GM12872 (cell line): ENCODE results near the gene RILPL1.

Source experiments
- CTCF ChIP-seq: IDR thresholded peaks from 3 replicates; pipeline ENCODE4 v1.5.1; 2011; ENCODE audit warnings: low read depth, mild to moderate bottlenecking, low read length, moderate library complexity; ENCODE audit not compliant: insufficient read depth

Gene RILPL1

GRCh38 chr12:123485756-123486155, 47.8 kb downstream of the RILPL1 start:
- no peak for TF ChIP-seq CTCF

- no peak for TF ChIP-seq CTCF
Observed at GRCh38 chr12:123483602-123484248, 49.8 kb downstream of the RILPL1 start.

- no peak for TF ChIP-seq CTCF
Observed at GRCh38 chr12:123482876-123483275, 50.6 kb downstream of the RILPL1 start.

GRCh38 chr12:123479442-123480180, 53.9 kb downstream of the RILPL1 start:
- no peak for TF ChIP-seq CTCF

GRCh38 chr12:123478762-123479161, 54.8 kb downstream of the RILPL1 start:
- no peak for TF ChIP-seq CTCF

- no peak for TF ChIP-seq CTCF
Observed at GRCh38 chr12:123478069-123478468, 55.5 kb downstream of the RILPL1 start.

GRCh38 chr12:123475246-123475703, 58.2 kb downstream of the RILPL1 start:
- no peak for TF ChIP-seq CTCF
